CD14-positive monocyte (primary cell): ENCODE measurements around the gene RAI2. TPM values are rescaled to one million over a fixed set of nuclear protein-coding genes. Genes with fewer than 3 reads are reported as not detected.

Source experiments
- DNase-seq, 3 donors: peaks; one replicate each; pipeline ENCODE4 v3.0.0-alpha.2; 2011 to 2022
- H2AFZ ChIP-seq: 2 replicates; pipeline ENCODE4 v1.6.0; 2012; ENCODE audit warnings: mild to moderate bottlenecking, low read depth, low read length, inconsistent platforms; ENCODE audit not compliant: insufficient read depth, poor library complexity, severe bottlenecking
- H3K27ac ChIP-seq, 2 donors: 1 replicate in 1 of 2; 2 replicates in 1 of 2; pipeline ENCODE4 v1.5.1; 2012 to 2013; ENCODE audit warnings: low read length in 2 of 2, control low read depth in 1 of 2, inconsistent platforms in 1 of 2, low read depth in 1 of 2, mild to moderate bottlenecking in 1 of 2
- H3K27me3 ChIP-seq, 2 donors: one replicate each; pipeline versions ENCODE4 v1.6.0 to v1.6.1; 2011 to 2013; ENCODE audit warnings: low read length in 2 of 2; ENCODE audit not compliant: control insufficient read depth in 2 of 2, insufficient read depth in 2 of 2
- H3K36me3 ChIP-seq, 2 donors: replicated peaks in 1 of 2; 1 replicate in 1 of 2; 2 replicates in 1 of 2; pipeline versions ENCODE4 v1.5.1 to v1.6.1; 2012 to 2013; ENCODE audit warnings: low read length in 2 of 2, control low read depth in 1 of 2, inconsistent platforms in 1 of 2, mild to moderate bottlenecking in 1 of 2; ENCODE audit not compliant: insufficient read depth in 2 of 2, control insufficient read depth in 1 of 2
- H3K4me1 ChIP-seq, 2 donors: 1 replicate in 1 of 2; 2 replicates in 1 of 2; pipeline versions ENCODE4 v1.5.1 to v1.6.1; 2012 to 2013; ENCODE audit warnings: low read length in 2 of 2, control low read depth in 1 of 2, inconsistent platforms in 1 of 2, mild to moderate bottlenecking in 1 of 2, moderate library complexity in 1 of 2; ENCODE audit not compliant: insufficient read depth in 2 of 2, control insufficient read depth in 1 of 2
- H3K4me2 ChIP-seq: replicated peaks from 2 replicates; pipeline ENCODE3; 2012; ENCODE audit warnings: low read length, moderate library complexity, mild to moderate bottlenecking; ENCODE audit not compliant: poor library complexity, severe bottlenecking; ENCODE audit errors: extremely low read depth
- H3K4me3 ChIP-seq, 3 experiments: fragments of 200-600 bp in 1 of 3; sonication (generic) in 1 of 3; replicated peaks in 1 of 3; 1 replicate in 2 of 3; 2 replicates in 1 of 3; pipeline ENCODE4 v1.5.1; 2011 to 2013; ENCODE audit warnings: low read length in 3 of 3, mild to moderate bottlenecking in 3 of 3, control low read depth in 2 of 3, low read depth in 2 of 3, inconsistent platforms in 1 of 3, moderate library complexity in 1 of 3
- H3K79me2 ChIP-seq: 2 replicates; pipeline ENCODE4 v1.6.0; 2012; ENCODE audit warnings: mild to moderate bottlenecking, control low read depth, inconsistent platforms, low read length, moderate library complexity; ENCODE audit not compliant: insufficient read depth
- H3K9ac ChIP-seq: 2 replicates; pipeline ENCODE4 v1.6.0; 2017; ENCODE audit warnings: low read length, mild to moderate bottlenecking; ENCODE audit not compliant: insufficient read depth, poor library complexity, severe bottlenecking
- H3K9me3 ChIP-seq, 2 donors: replicated peaks in 1 of 2; 1 replicate in 1 of 2; 2 replicates in 1 of 2; pipeline versions ENCODE4 v1.5.1 to v1.6.1; 2012 to 2013; ENCODE audit warnings: low read length in 2 of 2, control low read depth in 1 of 2; ENCODE audit not compliant: control insufficient read depth in 1 of 2, insufficient read depth in 1 of 2
- H4K20me1 ChIP-seq: 2 replicates; pipeline ENCODE4 v1.6.0; 2012; ENCODE audit warnings: mild to moderate bottlenecking, low read length, control low read depth, moderate library complexity; ENCODE audit not compliant: insufficient read depth
- H3K27ac Mint-ChIP-seq, 7 donors: one replicate each; pipeline ENCODE4 v1.8.0; 2020; ENCODE audit warnings: mild to moderate bottlenecking in 7 of 7, mixed read lengths in 7 of 7, moderate library complexity in 6 of 7, inconsistent platforms in 2 of 7
- H3K27me3 Mint-ChIP-seq, 3 donors: one replicate each; pipeline ENCODE4 v1.8.0; 2021 to 2022; ENCODE audit warnings: low read depth in 3 of 3, mild to moderate bottlenecking in 3 of 3, mixed read lengths in 3 of 3, moderate library complexity in 3 of 3, inconsistent platforms in 1 of 3
- H3K36me3 Mint-ChIP-seq, 2 donors: one replicate each; pipeline ENCODE4 v1.8.0; 2020; ENCODE audit warnings: mixed read lengths in 2 of 2, inconsistent platforms in 1 of 2, mild to moderate bottlenecking in 1 of 2
- H3K4me1 Mint-ChIP-seq: one replicate; pipeline ENCODE4 v1.8.0; 2020; ENCODE audit warnings: mild to moderate bottlenecking, mixed read lengths
- H3K4me3 Mint-ChIP-seq, 2 donors: one replicate each; pipeline ENCODE4 v1.8.0; 2020; ENCODE audit warnings: mild to moderate bottlenecking in 2 of 2, mixed read lengths in 2 of 2, moderate library complexity in 1 of 2
- H3K9me3 Mint-ChIP-seq, 7 donors: one replicate each; pipeline ENCODE4 v1.8.0; 2020 to 2022; ENCODE audit warnings: mixed read lengths in 7 of 7, mild to moderate bottlenecking in 6 of 7, moderate library complexity in 6 of 7, inconsistent platforms in 2 of 7
- CTCF ChIP-seq: fragments of 200-600 bp; IDR thresholded peaks from one replicate; pipeline ENCODE4 v1.8.0; 2022; ENCODE audit warnings: antibody characterized with exemption, mild to moderate bottlenecking
- WGBS: methylation state at CpG from one replicate; pipeline ENCODE4 v1.1.5; 2013; ENCODE audit warnings: missing lambda C conversion rate; ENCODE audit not compliant: insufficient coverage; 5-methylcytosine and 5-hydroxymethylcytosine counted together
- intact Hi-C, 2 donors: fragments of 100-400 bp; cut with micrococcal nuclease; formaldehyde crosslinking; loops; one replicate each; pipeline versions ENCODE4 v1.15.0 to v1.15.1; 2023
- polyA plus RNA-seq, 3 donors: library from polyadenylated mRNA; depleted of rRNA in 1 of 3; unstranded in 2 of 3; stranded (reverse) in 1 of 3; fragments of 300-500 nt in 2 of 3; fragments of >200 nt in 1 of 3; fragmentation: Illumina TruSeq in 2 of 3; gene quantifications; 1 replicate in 2 of 3; 2 replicates in 1 of 3; pipeline ENCODE4 v1.2.3, GENCODE V29; 2012 to 2021

The RAI2 gene
- polyA plus RNA-seq, 3 donors = not detected

DNA sequence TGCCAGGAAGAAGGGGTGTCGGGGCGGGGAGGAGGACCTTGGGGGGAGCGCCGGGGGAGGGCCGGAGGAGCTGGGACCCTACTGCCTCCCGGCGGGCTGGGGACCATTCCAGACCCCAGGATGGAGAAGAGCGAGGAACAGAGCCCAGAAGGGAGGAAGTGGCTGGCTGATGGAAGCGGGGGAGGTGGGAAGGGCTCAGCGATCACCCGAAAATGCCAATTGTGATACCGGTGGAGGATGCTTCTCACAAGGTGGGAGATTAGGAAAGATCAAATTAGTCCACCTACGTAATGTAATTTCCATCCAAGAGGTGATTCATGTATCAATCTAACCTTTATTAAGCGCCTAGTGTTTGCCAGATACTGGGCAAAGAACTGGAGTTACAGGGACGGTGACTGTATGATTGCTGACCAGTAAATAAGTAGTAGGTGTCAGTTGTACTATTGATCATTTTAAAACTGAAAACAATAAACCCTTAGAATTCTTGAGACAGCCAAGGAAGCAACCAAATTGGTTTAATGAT is 452 bp upstream of the RAI2 start:
- Histone ChIP-seq H3K27me3 (peaks cover 39 to 56% of the 10 kb centered on the region in 2 donors), H3K27ac (no peak overlapping the region), H3K36me3 (no peaks in the 10 kb centered on the region), H2AFZ (no peak overlapping the region), H3K9ac (no peak overlapping the region), H3K79me2 (no peaks in the 10 kb centered on the region), H4K20me1 (no peaks in the 10 kb centered on the region), H3K4me3 (no peak overlapping the region), H3K4me2 (peak overlapping the region; percentile 15), H3K9me3 (peaks cover 0 to 4% of the 10 kb centered on the region in 2 donors), H3K4me1 (no peaks in the 10 kb centered on the region)
- intact Hi-C loops = no loop called here
- Mint-ChIP-seq H3K27ac (no peak overlapping the region), H3K4me1 (no peaks in the 10 kb centered on the region), H3K36me3 (no peaks in the 10 kb centered on the region), H3K4me3 (peak overlapping the region; percentile 2 to 63), H3K27me3 (peaks cover 58 to 73% (median 63%) of the 10 kb centered on the region in 3 donors), H3K9me3 (peaks cover 0 to 8% (median 5%) of the 10 kb centered on the region in 7 donors)
- DNase-seq = no peak
- TF ChIP-seq CTCF = no peak
- no CpG with 5 or more reads among the region's 15 CpGs for WGBS

DNA sequence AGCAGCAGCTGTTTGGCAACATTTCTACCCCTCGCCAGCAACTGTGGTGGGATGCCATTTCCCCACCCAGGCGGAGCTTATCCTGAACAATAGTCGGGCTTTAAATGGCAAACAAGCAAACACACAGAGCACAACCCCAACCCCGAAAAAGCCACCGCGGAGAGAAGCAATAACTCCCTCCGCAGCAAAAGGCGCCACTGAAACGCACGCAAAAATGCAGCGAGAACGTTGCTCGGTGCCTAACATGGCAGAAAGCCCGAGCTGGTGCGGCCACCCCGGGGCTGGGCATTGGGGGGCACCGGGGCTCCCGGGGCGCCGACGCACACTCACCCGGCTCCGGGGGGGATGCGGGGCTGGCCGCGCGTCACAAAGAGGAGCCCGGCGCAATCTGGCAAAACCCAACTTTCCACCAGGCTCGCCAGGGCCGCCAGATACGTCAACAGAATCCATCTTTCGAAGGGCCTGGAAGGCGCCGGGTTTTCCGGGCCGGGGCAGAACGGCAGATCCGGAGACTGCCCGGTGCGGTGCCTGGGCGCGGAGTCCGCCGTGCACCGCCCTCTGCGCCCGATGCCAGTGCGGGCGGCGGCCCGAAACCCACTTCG is 818 bp downstream of the RAI2 start:
- Mint-ChIP-seq H3K27me3 (peaks cover 59 to 77% (median 71%) of the 10 kb centered on the region in 3 donors), H3K27ac (no peak overlapping the region), H3K36me3 (no peaks in the 10 kb centered on the region), H3K4me3 (peak overlapping the region; percentile 34 to 72), H3K4me1 (no peaks in the 10 kb centered on the region), H3K9me3 (peaks cover 0 to 8% (median 5%) of the 10 kb centered on the region in 7 donors)
- Histone ChIP-seq H3K4me2 (peak overlapping the region; percentile 19), H3K36me3 (no peaks in the 10 kb centered on the region), H2AFZ (no peak overlapping the region), H3K9ac (no peak overlapping the region), H3K79me2 (no peaks in the 10 kb centered on the region), H4K20me1 (no peaks in the 10 kb centered on the region), H3K9me3 (peaks cover 0 to 4% of the 10 kb centered on the region in 2 donors), H3K27me3 (peaks cover 39 to 56% of the 10 kb centered on the region in 2 donors), H3K27ac (no peak overlapping the region), H3K4me3 (no peak overlapping the region), H3K4me1 (no peaks in the 10 kb centered on the region)
- no peak for TF ChIP-seq CTCF
- no peak for DNase-seq
- intact Hi-C loops = no loop called here
- under 1% methylated on average over 48 of the region's 53 CpGs for WGBS
